ENCODE measurements around the gene CTNNA3. TPM values are rescaled to one million over a fixed set of nuclear protein-coding genes. Genes with fewer than 3 reads are reported as not detected.

CTNNA3 gene
- total RNA-seq, 2 donors from 2014 or later: 20.3 to 23.8 TPM

DNA sequence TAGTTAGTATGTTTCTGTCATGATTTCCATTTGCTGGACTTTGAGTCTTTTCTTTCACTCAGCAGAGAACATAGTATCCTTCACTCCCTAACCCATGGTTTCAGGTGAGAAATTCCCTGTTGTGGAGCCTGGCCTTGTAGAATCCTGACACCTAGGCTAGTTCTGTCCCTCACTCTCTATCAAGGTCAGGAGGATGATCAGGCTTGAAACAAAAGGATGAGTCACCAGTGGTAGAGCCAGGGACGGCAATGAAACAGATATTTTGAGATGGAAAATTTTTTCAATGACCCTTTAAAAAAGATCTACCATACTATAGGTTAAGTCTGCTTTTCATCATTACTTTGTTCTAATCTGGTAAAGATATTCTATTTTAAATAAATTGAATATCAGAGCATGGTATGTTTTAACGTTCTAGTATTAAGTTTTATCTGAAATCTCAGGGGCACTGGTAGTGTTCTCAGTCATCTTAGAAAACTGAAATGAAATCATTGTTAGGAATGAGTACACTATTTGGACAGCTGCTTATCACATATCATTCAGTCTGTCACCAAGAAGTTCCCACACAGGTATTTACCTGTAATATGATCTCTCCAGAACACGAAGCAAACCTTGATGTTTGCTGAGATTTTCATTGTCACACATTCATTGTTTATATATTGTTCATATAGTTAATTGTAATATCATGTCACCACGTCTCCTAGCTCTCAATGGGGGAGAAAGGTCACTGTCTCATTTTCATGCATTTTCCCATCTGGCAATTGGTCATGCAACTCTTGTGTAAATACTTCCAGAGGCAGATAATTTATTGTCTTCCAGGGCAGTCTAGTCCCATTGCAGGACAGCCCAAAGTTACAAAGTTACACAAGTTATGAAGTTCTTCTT is 1070.0 kb downstream of the CTNNA3 start:
- Histone ChIP-seq H3K9me3 (no peaks in the 10 kb centered on the region), H3K36me3 (no peaks in the 10 kb centered on the region), H3K27me3 (no peaks in the 10 kb centered on the region), H3K4me1 (no peaks in the 10 kb centered on the region), H3K27ac (no peak overlapping the region), H3K4me3 (no peak overlapping the region)
- no peak for DNase-seq (ENCODE audit: low spot score)
- TF ChIP-seq, protein P1, sequence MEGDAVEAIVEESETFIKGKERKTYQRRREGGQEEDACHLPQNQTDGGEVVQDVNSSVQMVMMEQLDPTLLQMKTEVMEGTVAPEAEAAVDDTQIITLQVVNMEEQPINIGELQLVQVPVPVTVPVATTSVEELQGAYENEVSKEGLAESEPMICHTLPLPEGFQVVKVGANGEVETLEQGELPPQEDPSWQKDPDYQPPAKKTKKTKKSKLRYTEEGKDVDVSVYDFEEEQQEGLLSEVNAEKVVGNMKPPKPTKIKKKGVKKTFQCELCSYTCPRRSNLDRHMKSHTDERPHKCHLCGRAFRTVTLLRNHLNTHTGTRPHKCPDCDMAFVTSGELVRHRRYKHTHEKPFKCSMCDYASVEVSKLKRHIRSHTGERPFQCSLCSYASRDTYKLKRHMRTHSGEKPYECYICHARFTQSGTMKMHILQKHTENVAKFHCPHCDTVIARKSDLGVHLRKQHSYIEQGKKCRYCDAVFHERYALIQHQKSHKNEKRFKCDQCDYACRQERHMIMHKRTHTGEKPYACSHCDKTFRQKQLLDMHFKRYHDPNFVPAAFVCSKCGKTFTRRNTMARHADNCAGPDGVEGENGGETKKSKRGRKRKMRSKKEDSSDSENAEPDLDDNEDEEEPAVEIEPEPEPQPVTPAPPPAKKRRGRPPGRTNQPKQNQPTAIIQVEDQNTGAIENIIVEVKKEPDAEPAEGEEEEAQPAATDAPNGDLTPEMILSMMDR (IDR thresholded peaks at IDR 0.05): no peak

DNA sequence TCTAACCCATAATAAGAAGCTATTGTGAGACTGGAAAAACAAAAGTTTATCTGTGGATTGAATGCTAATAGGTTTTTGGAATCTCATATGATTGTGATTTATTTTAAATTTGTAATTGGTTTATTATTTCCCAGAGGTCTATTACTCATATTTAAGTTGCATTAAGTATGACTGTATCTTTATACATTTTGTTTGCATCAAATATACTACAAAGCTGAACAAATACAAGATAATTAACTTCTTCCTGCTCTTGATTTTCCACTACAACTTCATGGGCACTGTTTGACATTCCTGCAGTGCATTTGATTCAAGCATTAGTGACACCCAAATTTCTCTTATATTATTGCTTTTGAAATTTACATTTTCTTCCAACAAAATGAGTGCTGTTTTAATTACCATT is 1073.9 kb downstream of the CTNNA3 start:
- Histone ChIP-seq H3K27ac (no peak overlapping the region), H3K4me1 (no peaks in the 10 kb centered on the region), H3K27me3 (no peaks in the 10 kb centered on the region), H3K36me3 (no peaks in the 10 kb centered on the region), H3K4me3 (no peak overlapping the region), H3K9me3 (no peaks in the 10 kb centered on the region)
- no peak for DNase-seq (ENCODE audit: low spot score)
- TF ChIP-seq, protein P1 (IDR thresholded peaks at IDR 0.05): no peak

DNA sequence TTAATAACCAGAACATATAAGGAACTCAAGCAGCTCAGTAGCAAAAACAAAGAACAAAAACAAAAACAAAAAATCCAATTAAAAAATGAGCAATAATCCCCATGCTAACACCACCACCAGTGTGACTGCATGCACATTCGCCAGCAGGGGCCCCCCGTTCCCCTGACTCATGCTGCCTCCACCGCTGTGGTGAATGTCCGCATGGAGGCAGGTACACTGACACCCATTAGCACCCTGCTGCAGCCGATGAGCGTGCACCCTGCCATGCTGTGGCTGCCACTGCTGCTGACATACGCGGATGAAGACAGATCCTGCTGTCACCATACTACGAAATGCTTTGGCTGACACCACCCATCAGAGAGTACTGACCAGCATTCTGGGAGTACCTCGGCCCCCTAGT is 1091.8 kb downstream of the CTNNA3 start:
- no peak overlapping the region for H3K4me3 ChIP-seq
- no peak for DNase-seq (ENCODE audit: low spot score)
- TF ChIP-seq, protein P1 (IDR thresholded peaks at IDR 0.05): no peak

DNA sequence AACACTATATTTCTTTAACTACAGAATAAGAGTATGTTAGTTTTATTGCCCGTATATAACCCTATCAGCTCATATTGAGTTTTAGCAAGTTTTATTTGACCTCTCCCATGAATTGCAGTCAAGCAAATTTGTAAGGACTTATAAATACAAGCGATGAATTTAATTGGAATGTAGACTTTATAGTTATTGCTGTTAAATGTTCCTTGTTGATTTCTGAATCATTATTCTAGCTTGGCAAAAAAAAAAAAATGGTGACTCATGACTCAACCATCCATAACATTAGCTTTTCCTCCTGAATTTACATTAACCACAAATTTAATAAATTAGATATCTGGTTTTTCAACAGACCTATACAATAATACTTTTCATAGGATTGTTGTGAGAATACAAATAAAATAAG is 1104.1 kb downstream of the CTNNA3 start:
- H3K4me1 ChIP-seq: no peaks in the 10 kb centered on the region
- no peak overlapping the region for H3K4me3 ChIP-seq
- no peak for DNase-seq (ENCODE audit: low spot score)
- peaks cover 0 to 7% of the 10 kb centered on the region in 2 donors for H3K9me3 ChIP-seq
- no peaks in the 10 kb centered on the region for H3K27me3 ChIP-seq
- H3K27ac ChIP-seq: no peak overlapping the region
- no peaks in the 10 kb centered on the region for H3K36me3 ChIP-seq
- TF ChIP-seq, protein P1 (IDR thresholded peaks at IDR 0.05): no peak

More for the DNA sequence above, 1091.8 kb downstream of the CTNNA3 start:
- no peaks in the 10 kb centered on the region for H3K36me3 ChIP-seq
- no peak overlapping the region for H3K27ac ChIP-seq
- H3K4me1 ChIP-seq: no peaks in the 10 kb centered on the region
- no peaks in the 10 kb centered on the region for H3K27me3 ChIP-seq
- H3K9me3 ChIP-seq: no peaks in the 10 kb centered on the region

DNA sequence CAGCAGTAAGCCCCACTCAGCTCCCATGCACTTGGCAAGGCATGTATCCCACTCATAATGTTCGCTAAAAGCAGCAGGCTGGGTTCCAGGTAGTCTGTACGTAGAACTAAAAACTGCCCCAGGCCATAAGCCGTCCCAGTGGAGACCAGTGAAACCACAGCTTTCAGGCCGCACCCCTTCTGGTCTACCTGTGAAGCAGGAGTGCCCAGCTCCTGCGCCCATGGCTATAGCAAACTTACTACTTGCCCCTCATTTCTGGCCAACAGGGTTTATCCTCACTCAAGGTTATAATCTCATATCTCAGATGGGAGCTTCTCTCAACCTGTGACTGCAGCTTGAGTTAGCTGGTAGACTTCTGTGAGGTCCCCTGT is 1108.3 kb downstream of the CTNNA3 start:
- H3K36me3 ChIP-seq: no peaks in the 10 kb centered on the region
- no peaks in the 10 kb centered on the region for H3K9me3 ChIP-seq
- H3K27me3 ChIP-seq: no peaks in the 10 kb centered on the region
- no peak for DNase-seq (ENCODE audit: low spot score)
- H3K27ac ChIP-seq: no peak overlapping the region
- no peak overlapping the region for H3K4me3 ChIP-seq
- no peaks in the 10 kb centered on the region for H3K4me1 ChIP-seq
- TF ChIP-seq, protein P1 (IDR thresholded peaks at IDR 0.05): no peak

All from right atrium auricular region (tissue), 2 donors.